Colonic mucosa (tissue), 4 donors: Measurements from ENCODE around the gene SCFD1. TPM values are rescaled to one million over a fixed set of nuclear protein-coding genes. Genes with fewer than 3 reads are reported as not detected.
"Not testable (repeated sequence)": the region's sequence is repeated elsewhere in the genome, so short reads cannot be mapped to it uniquely, and the experiment has no call there.

Source experiments
- DNase-seq: peaks from one replicate; pipeline ENCODE4 v3.0.0-alpha.2; 2020
- H3K27ac ChIP-seq: fragments of 200-600 bp; one replicate; pipeline ENCODE4 v1.8.0; 2021
- H3K27me3 ChIP-seq: fragments of 200-600 bp; one replicate; pipeline ENCODE4 v1.8.0; 2021
- H3K36me3 ChIP-seq: fragments of 200-600 bp; one replicate; pipeline ENCODE4 v1.8.0; 2021
- H3K4me1 ChIP-seq: fragments of 200-600 bp; one replicate; pipeline ENCODE4 v1.8.0; 2021; ENCODE audit warnings: mild to moderate bottlenecking
- H3K4me3 ChIP-seq: fragments of 200-600 bp; one replicate; pipeline ENCODE4 v1.8.0; 2021
- H3K9ac ChIP-seq, 2 donors: one replicate each; pipeline ENCODE4 v1.7.0; 2013; ENCODE audit warnings: control low read depth in 2 of 2, low read depth in 2 of 2, low read length in 2 of 2
- H3K9me3 ChIP-seq: fragments of 200-600 bp; one replicate; pipeline ENCODE4 v1.8.0; 2021
- intact Hi-C: fragments of 100-400 bp; cut with DNase I; formaldehyde crosslinking; loops from one replicate; pipeline ENCODE4 v1.14.1; 2022
- total RNA-seq, 2 donors: library from RNA; stranded (reverse); fragmentation: NEBNext Ultra II Directional in 1 of 2; extraction: Animal tissue kit (Norgen Biotek cat#: 25700) in 1 of 2; gene quantifications; one replicate each; pipeline ENCODE4 v1.2.1, GENCODE V29; 2021
- TF ChIP-seq, protein P1 (sequence below): fragments of 200-600 bp; IDR thresholded peaks from one replicate; pipeline ENCODE4 v1.8.0; 2022; ENCODE audit warnings: antibody characterized with exemption, mild to moderate bottlenecking
- donor health status: healthy.
- donor health status: DM: no; HTN: no; CAD: no.
- donor health status: DM: no; HTN: no; CAD: no.

SCFD1 gene
- 10 to 100 TPM; 70.2 to 78.7 TPM for total RNA-seq

DNA sequence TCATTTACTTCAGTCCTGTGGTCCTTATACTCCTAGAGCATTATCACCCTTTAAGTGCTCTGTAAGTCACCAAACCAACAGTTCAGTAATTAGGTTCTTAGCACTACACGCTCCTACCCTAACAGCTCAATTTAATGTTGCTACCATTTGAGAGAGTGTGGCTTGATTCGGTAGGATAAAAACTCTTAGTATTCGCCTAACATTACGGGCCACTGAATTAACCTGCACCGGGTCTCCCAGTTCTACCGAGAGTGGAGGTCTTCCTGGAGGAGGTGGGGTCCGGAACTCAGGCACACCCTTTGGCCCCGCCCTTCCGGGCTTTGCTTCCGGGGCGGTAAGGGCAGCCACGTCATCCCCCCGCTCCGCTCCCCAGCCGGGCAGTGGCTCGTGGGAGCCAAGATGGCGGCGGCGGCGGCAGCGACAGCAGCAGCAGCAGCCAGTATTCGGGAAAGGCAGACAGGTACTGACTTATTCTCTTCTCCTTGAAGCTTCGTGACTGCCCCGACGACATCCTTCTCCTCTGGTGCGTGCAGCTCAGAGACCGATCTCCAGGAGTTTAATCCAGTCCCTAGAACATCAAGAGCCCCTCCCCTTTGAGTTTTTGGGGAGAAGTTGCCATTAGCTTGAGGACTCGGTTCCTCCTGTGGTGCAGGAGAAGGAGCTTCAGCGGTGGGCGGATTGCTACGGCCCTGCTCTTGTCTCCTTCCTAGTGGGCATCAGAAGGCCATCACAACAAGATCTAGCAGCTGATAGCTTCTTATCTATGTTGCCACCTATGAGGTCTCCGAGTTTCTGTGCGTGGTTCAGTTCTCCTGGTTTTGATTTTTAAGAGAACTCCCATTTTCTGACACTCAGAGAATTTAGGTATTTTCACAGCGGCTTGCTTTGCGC, at the start of gene SCFD1:
Gene SCFD1, plus strand, starts transcription at position 380 of the 891 bp plus-strand sequence. Its CDS starts 20 bp downstream, at position 400.
- Histone ChIP-seq H3K27me3 (no peaks in the 10 kb centered on the region), H3K4me3 (peak within 1 kb of the TSS; percentile 68), H3K4me1 (no peaks in the 10 kb centered on the region), H3K27ac (peak within 1 kb of the TSS; percentile 93), H3K36me3 (no peaks in the 10 kb centered on the region), H3K9ac (peak within 1 kb of the TSS; percentile 84 to 88), H3K9me3 (no peaks in the 10 kb centered on the region)
- DNase-seq, result peak; percentile 97
- TF ChIP-seq, protein P1, sequence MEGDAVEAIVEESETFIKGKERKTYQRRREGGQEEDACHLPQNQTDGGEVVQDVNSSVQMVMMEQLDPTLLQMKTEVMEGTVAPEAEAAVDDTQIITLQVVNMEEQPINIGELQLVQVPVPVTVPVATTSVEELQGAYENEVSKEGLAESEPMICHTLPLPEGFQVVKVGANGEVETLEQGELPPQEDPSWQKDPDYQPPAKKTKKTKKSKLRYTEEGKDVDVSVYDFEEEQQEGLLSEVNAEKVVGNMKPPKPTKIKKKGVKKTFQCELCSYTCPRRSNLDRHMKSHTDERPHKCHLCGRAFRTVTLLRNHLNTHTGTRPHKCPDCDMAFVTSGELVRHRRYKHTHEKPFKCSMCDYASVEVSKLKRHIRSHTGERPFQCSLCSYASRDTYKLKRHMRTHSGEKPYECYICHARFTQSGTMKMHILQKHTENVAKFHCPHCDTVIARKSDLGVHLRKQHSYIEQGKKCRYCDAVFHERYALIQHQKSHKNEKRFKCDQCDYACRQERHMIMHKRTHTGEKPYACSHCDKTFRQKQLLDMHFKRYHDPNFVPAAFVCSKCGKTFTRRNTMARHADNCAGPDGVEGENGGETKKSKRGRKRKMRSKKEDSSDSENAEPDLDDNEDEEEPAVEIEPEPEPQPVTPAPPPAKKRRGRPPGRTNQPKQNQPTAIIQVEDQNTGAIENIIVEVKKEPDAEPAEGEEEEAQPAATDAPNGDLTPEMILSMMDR, result no peak
- intact Hi-C loops, result no loop called here

- intact Hi-C loops, result no loop called here
- Histone ChIP-seq H3K4me1 (no peaks in the 10 kb centered on the region), H3K27ac (no peak overlapping the region), H3K9ac (no peak overlapping the region), H3K9me3 (no peaks in the 10 kb centered on the region), H3K4me3 (no peak overlapping the region), H3K27me3 (no peaks in the 10 kb centered on the region), H3K36me3 (no peaks in the 10 kb centered on the region)
- DNase-seq, result no peak
- TF ChIP-seq, protein P1, result no peak
Observed at GRCh38 chr14:30572771-30573170, 49.3 kb upstream of the SCFD1 start.

GRCh38 chr14:30573226-30573814, 48.8 kb upstream of the SCFD1 start:
- DNase-seq, result no peak
- no peak overlapping the region for H3K27ac ChIP-seq
- TF ChIP-seq, protein P1, result no peak

DNA sequence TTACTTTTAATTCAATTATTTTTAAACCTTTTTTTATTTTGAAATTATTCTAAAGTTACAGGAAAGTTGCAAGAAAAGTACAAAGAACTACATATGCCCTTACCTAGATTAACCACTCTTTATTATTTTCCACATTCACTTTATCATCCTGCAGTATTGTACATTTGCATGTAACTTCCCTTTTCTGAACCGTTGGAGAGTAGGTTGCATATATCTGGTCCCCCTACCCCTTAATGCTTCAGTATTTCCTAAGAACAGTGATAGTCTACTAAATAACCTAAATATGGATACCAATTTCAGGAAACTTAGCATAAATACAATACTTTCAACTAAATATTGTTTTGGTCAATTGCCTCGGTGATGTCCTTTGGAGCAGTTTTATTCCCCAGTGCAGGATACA, 48.2 kb upstream of the SCFD1 start:
- Histone ChIP-seq H3K9ac (no peak overlapping the region), H3K36me3 (no peaks in the 10 kb centered on the region), H3K27me3 (no peaks in the 10 kb centered on the region), H3K9me3 (no peaks in the 10 kb centered on the region), H3K27ac (no peak overlapping the region), H3K4me1 (no peaks in the 10 kb centered on the region), H3K4me3 (no peak overlapping the region)
- TF ChIP-seq, protein P1, result no peak
- intact Hi-C loops, result no loop called here
- no peak for DNase-seq

More at GRCh38 chr14:30573226-30573814, 48.8 kb upstream of the SCFD1 start:
- no peaks in the 10 kb centered on the region for H3K36me3 ChIP-seq
- no peaks in the 10 kb centered on the region for H3K9me3 ChIP-seq
- intact Hi-C loops, result no loop called here
- H3K4me1 ChIP-seq, result no peaks in the 10 kb centered on the region
- H3K4me3 ChIP-seq, result no peak overlapping the region
- no peaks in the 10 kb centered on the region for H3K27me3 ChIP-seq
- H3K9ac ChIP-seq, result no peak overlapping the region

DNA sequence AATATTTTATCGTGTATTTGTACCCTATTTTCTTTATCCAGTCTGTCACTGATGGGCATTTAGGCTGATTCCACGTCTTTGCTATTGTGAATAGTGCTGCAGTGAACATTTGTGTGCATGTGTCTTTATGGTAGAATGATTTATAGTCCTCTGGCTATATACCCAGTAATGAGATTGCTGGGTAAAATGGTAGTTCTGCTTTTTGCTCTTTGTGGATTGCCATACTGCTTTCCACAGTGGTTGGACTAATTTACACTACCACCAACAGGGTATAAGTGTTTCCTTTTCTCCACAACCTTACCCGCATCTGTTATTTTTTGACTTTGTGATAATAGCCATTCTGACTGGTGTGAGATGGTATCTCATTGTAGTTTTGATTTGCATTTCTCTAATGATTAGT, 47.3 kb upstream of the SCFD1 start:
- H3K27me3 ChIP-seq, H3K9ac ChIP-seq, H3K4me1 ChIP-seq, intact Hi-C loops, H3K36me3 ChIP-seq, DNase-seq, H3K27ac ChIP-seq, H3K9me3 ChIP-seq, H3K4me3 ChIP-seq: not testable (repeated sequence)

DNA sequence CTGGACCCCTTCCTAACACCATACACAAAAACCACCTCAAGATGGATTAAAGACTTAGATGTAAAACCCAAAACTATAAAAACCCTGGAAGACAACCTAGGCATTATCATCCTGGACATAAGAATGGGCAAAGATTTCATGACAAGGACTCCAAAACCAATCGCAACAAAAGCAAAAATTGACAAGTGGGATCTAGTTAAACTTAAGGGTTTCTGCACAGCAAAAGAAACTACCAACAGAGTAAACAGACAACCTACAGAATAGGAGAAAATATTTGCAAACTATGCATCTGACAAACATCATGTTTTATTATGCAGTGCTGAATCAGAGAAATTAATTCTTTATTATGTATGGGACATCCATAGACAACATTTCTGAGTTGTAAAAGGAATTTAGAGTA, 45.8 kb upstream of the SCFD1 start:
- H3K9ac ChIP-seq, H3K4me3 ChIP-seq, H3K27ac ChIP-seq, DNase-seq, H3K4me1 ChIP-seq, intact Hi-C loops, H3K27me3 ChIP-seq, H3K9me3 ChIP-seq, H3K36me3 ChIP-seq: not testable (repeated sequence)
